Fibroblast of skin of back (primary cell): ENCODE measurements around the gene LMAN1.
A peak's percentile ranks its signal among the peaks of the same experiment; 100 is the strongest.

Source experiments
- DNase-seq: peaks from one replicate; pipeline ENCODE4 v3.0.0-alpha.2; 2013

LMAN1 gene

GRCh38 chr18:59359576-59359952, 499 bp upstream of the LMAN1 start:
- no peak for DNase-seq

GRCh38 chr18:59358414-59358711, 702 bp downstream of the LMAN1 start:
- DNase-seq, result peak; percentile 66

- DNase-seq, result peak; percentile 88
Observed at GRCh38 chr18:59357928-59358327, 1.1 kb downstream of the LMAN1 start.

- DNase-seq, result no peak
Observed at GRCh38 chr18:59354731-59355130, 4.3 kb downstream of the LMAN1 start.

GRCh38 chr18:59353079-59353680, 5.9 kb downstream of the LMAN1 start:
- no peak for DNase-seq

- DNase-seq, result no peak
Observed at GRCh38 chr18:59352250-59352855, 6.7 kb downstream of the LMAN1 start.

- DNase-seq, result peak; percentile 47
Observed at GRCh38 chr18:59345556-59345955, 13.5 kb downstream of the LMAN1 start.

GRCh38 chr18:59344996-59345395, 14.1 kb downstream of the LMAN1 start:
- no peak for DNase-seq

GRCh38 chr18:59343926-59344325, 15.1 kb downstream of the LMAN1 start:
- no peak for DNase-seq

- DNase-seq, result no peak
Observed at GRCh38 chr18:59340817-59341216, 18.2 kb downstream of the LMAN1 start.

GRCh38 chr18:59340312-59340711, 18.8 kb downstream of the LMAN1 start:
- no peak for DNase-seq

- DNase-seq, result no peak
Observed at GRCh38 chr18:59332986-59333385, 26.1 kb downstream of the LMAN1 start.

GRCh38 chr18:59328683-59329082, 30.4 kb downstream of the LMAN1 start:
- DNase-seq, result no peak

- DNase-seq, result no peak
Observed at GRCh38 chr18:59325965-59326364, 33.1 kb downstream of the LMAN1 start.

GRCh38 chr18:59324623-59324971, 34.5 kb downstream of the LMAN1 start:
- DNase-seq, result no peak

- peak; percentile 62 for DNase-seq
Observed at GRCh38 chr18:59323931-59324622, 35.0 kb downstream of the LMAN1 start.

- DNase-seq, result no peak
Observed at GRCh38 chr18:59318460-59319050, 40.5 kb downstream of the LMAN1 start, which contains the start of gene CPLX4. Gene CPLX4 (minus strand): TSS chr18:59318649. CDS start chr18:59318462, 187 bp downstream.

- DNase-seq, result peak; percentile 76
Observed at GRCh38 chr18:59311631-59312030, 47.4 kb downstream of the LMAN1 start.

GRCh38 chr18:59308938-59309260, 50.2 kb downstream of the LMAN1 start:
- DNase-seq, result no peak

GRCh38 chr18:59308248-59308937, 50.7 kb downstream of the LMAN1 start:
- DNase-seq, result peak; percentile 67

- DNase-seq, result no peak
Observed at GRCh38 chr18:59306640-59307039, 52.4 kb downstream of the LMAN1 start.

- DNase-seq, result no peak
Observed at GRCh38 chr18:59305295-59305694, 53.8 kb downstream of the LMAN1 start.

- no peak for DNase-seq
Observed at GRCh38 chr18:59303656-59304195, 55.3 kb downstream of the LMAN1 start.
